HepG2 (cell line): ENCODE measurements around the gene DUS1L. TPM values are rescaled to one million over a fixed set of nuclear protein-coding genes. Genes with fewer than 3 reads are reported as not detected.
A peak's percentile ranks its signal among the peaks of the same experiment; 100 is the strongest.

Experiments used
- IKZF4 ChIP-seq: sonication (generic); formaldehyde crosslinking; IDR thresholded peaks from 2 replicates; pipeline ENCODE4 v1.5.1; 2020; ENCODE audit warnings: borderline replicate concordance, mild to moderate bottlenecking, low read depth, missing genetic modification reagents; ENCODE audit errors: not compliant biosample characterization
- MIER3 ChIP-seq: IDR thresholded peaks from 2 replicates; pipeline ENCODE4 v1.6.1; 2016; ENCODE audit warnings: missing compliant biosample characterization, borderline replicate concordance
- SMAD1 ChIP-seq: sonication (generic); formaldehyde crosslinking; IDR thresholded peaks from 2 replicates; pipeline ENCODE4 v1.4.0; 2020; ENCODE audit warnings: missing genetic modification reagents, low read depth, mild to moderate bottlenecking, borderline replicate concordance
- STAG1 ChIP-seq: sonication (generic); formaldehyde crosslinking; IDR thresholded peaks from 2 replicates; pipeline ENCODE4 v1.4.0; 2020; ENCODE audit warnings: missing genetic modification reagents
- SYNCRIP ChIP-seq: fragments of 200-400 bp; formaldehyde crosslinking; IDR thresholded peaks from 2 replicates; pipeline ENCODE4 v1.6.1; 2018; ENCODE audit warnings: mild to moderate bottlenecking, low read depth, low read length; ENCODE audit not compliant: insufficient read depth
- TBL1XR1 ChIP-seq: fragments of 150-350 bp; IDR thresholded peaks from 2 replicates; pipeline ENCODE4 v1.6.1; 2014; ENCODE audit warnings: borderline replicate concordance, low read length; ENCODE audit not compliant: partially characterized antibody
- TEF ChIP-seq: sonication (generic); formaldehyde crosslinking; IDR thresholded peaks from 2 replicates; pipeline ENCODE4 v1.5.0; 2020; ENCODE audit warnings: missing genetic modification reagents
- ZNF180 ChIP-seq: sonication (generic); formaldehyde crosslinking; IDR thresholded peaks from 2 replicates; pipeline ENCODE4 v1.4.0; 2020; ENCODE audit warnings: low read depth, missing genetic modification reagents, borderline replicate concordance
- ZNF225 ChIP-seq: sonication (generic); formaldehyde crosslinking; IDR thresholded peaks from 2 replicates; pipeline ENCODE4 v1.4.0; 2020; ENCODE audit warnings: mild to moderate bottlenecking, missing genetic modification reagents
- ZNF326 ChIP-seq: sonication (generic); formaldehyde crosslinking; IDR thresholded peaks from 2 replicates; pipeline ENCODE4 v1.4.0; 2020; ENCODE audit warnings: missing genetic modification reagents, borderline replicate concordance
- ZNF674 ChIP-seq: sonication (generic); formaldehyde crosslinking; IDR thresholded peaks from 2 replicates; pipeline ENCODE4 v1.5.0; 2020; ENCODE audit warnings: low read depth, mild to moderate bottlenecking, missing genetic modification reagents
- ZNF746 ChIP-seq: sonication (generic); formaldehyde crosslinking; IDR thresholded peaks from 2 replicates; pipeline ENCODE4 v1.8.0; 2022; ENCODE audit warnings: mild to moderate bottlenecking, missing genetic modification reagents
- ZNF878 ChIP-seq: sonication (generic); formaldehyde crosslinking; IDR thresholded peaks from 2 replicates; pipeline ENCODE4 v1.8.1; 2023; ENCODE audit warnings: mild to moderate bottlenecking, missing genetic modification reagents, moderate library complexity
- polyA plus RNA-seq, 8 experiments: library from polyadenylated mRNA; depleted of rRNA in 3 of 8; stranded (reverse) in 7 of 8; unstranded in 1 of 8; fragments of >200 nt; fragmentation: Illumina TruSeq in 4 of 8; extraction: Trizol in 4 of 8; gene quantifications; 2 replicates each; pipeline versions ENCODE4 v1.2.1 to v1.2.3, GENCODE V29; 2011 to 2016; ENCODE audit warnings: low read depth in 4 of 8, missing spikeins in 1 of 8, mixed read lengths in 1 of 8; ENCODE audit not compliant: insufficient read depth in 1 of 8
- total RNA-seq, 5 experiments: library from RNA; depleted of rRNA; stranded (reverse); fragments of >200 nt; fragmentation: Illumina TruSeq; extraction: Trizol; gene quantifications; 2 replicates each; pipeline ENCODE4 v1.2.3, GENCODE V29; 2016; ENCODE audit warnings: low read depth in 1 of 5
- TF ChIP-seq, protein P1 (sequence below): sonication (generic); formaldehyde crosslinking; IDR thresholded peaks from 2 replicates; pipeline ENCODE4 v1.4.0; 2020; ENCODE audit warnings: mild to moderate bottlenecking, missing genetic modification reagents
- TF ChIP-seq, protein P2 (sequence below): sonication (generic); formaldehyde crosslinking; IDR thresholded peaks from 2 replicates; pipeline ENCODE4 v1.8.1; 2023; ENCODE audit warnings: mild to moderate bottlenecking, missing genetic modification reagents
- TF ChIP-seq, protein P3 (sequence below): sonication (generic); formaldehyde crosslinking; IDR thresholded peaks from one replicate; pipeline ENCODE4 v1.5.1; 2020; ENCODE audit warnings: mild to moderate bottlenecking, missing genetic modification reagents; ENCODE audit errors: not compliant biosample characterization

The DUS1L gene
- total and polyA plus RNA-seq, 2 of the 13 experiments (the other 11 are each of a cell fraction or from before 2014, with no cell fraction given), result 81.0 to 109 TPM

GRCh38 chr17:82021107-82021899 is 44.3 kb downstream of the DUS1L start (continued):
- TF ChIP-seq TEF (CRISPR knock-in tag), result no peak
- TF ChIP-seq TBL1XR1, result no peak
- TF ChIP-seq, protein P1, sequence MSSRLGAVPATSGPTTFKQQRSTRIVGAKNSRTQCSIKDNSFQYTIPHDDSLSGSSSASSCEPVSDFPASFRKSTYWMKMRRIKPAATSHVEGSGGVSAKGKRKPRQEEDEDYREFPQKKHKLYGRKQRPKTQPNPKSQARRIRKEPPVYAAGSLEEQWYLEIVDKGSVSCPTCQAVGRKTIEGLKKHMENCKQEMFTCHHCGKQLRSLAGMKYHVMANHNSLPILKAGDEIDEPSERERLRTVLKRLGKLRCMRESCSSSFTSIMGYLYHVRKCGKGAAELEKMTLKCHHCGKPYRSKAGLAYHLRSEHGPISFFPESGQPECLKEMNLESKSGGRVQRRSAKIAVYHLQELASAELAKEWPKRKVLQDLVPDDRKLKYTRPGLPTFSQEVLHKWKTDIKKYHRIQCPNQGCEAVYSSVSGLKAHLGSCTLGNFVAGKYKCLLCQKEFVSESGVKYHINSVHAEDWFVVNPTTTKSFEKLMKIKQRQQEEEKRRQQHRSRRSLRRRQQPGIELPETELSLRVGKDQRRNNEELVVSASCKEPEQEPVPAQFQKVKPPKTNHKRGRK (CRISPR knock-in tag), result no peak
- peak; percentile 79; the same call in 1 of the 2 replicates for TF ChIP-seq ZNF326 (CRISPR knock-in tag)
- TF ChIP-seq ZNF180, result no peak
- TF ChIP-seq ZNF225, result 0 out of 2 replicates have a peak, but pooled peaks have one; percentile 57
- no peak; the same call in 1 of the 2 replicates for TF ChIP-seq ZNF674 (CRISPR knock-in tag)
- no peak for TF ChIP-seq IKZF4
- TF ChIP-seq STAG1 (CRISPR knock-in tag), result peak; percentile 99
- peak; percentile 66; the same call in 1 of the 2 replicates for TF ChIP-seq MIER3
- TF ChIP-seq ZNF746 (CRISPR knock-in tag), result peak; percentile 44; the same call in 1 of the 2 replicates
- no peak for TF ChIP-seq SYNCRIP
- TF ChIP-seq ZNF878 (CRISPR knock-in tag), result no peak
- TF ChIP-seq, protein P2, sequence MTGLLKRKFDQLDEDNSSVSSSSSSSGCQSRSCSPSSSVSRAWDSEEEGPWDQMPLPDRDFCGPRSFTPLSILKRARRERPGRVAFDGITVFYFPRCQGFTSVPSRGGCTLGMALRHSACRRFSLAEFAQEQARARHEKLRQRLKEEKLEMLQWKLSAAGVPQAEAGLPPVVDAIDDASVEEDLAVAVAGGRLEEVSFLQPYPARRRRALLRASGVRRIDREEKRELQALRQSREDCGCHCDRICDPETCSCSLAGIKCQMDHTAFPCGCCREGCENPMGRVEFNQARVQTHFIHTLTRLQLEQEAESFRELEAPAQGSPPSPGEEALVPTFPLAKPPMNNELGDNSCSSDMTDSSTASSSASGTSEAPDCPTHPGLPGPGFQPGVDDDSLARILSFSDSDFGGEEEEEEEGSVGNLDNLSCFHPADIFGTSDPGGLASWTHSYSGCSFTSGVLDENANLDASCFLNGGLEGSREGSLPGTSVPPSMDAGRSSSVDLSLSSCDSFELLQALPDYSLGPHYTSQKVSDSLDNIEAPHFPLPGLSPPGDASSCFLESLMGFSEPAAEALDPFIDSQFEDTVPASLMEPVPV (CRISPR knock-in tag), result no peak
- TF ChIP-seq, protein P3, sequence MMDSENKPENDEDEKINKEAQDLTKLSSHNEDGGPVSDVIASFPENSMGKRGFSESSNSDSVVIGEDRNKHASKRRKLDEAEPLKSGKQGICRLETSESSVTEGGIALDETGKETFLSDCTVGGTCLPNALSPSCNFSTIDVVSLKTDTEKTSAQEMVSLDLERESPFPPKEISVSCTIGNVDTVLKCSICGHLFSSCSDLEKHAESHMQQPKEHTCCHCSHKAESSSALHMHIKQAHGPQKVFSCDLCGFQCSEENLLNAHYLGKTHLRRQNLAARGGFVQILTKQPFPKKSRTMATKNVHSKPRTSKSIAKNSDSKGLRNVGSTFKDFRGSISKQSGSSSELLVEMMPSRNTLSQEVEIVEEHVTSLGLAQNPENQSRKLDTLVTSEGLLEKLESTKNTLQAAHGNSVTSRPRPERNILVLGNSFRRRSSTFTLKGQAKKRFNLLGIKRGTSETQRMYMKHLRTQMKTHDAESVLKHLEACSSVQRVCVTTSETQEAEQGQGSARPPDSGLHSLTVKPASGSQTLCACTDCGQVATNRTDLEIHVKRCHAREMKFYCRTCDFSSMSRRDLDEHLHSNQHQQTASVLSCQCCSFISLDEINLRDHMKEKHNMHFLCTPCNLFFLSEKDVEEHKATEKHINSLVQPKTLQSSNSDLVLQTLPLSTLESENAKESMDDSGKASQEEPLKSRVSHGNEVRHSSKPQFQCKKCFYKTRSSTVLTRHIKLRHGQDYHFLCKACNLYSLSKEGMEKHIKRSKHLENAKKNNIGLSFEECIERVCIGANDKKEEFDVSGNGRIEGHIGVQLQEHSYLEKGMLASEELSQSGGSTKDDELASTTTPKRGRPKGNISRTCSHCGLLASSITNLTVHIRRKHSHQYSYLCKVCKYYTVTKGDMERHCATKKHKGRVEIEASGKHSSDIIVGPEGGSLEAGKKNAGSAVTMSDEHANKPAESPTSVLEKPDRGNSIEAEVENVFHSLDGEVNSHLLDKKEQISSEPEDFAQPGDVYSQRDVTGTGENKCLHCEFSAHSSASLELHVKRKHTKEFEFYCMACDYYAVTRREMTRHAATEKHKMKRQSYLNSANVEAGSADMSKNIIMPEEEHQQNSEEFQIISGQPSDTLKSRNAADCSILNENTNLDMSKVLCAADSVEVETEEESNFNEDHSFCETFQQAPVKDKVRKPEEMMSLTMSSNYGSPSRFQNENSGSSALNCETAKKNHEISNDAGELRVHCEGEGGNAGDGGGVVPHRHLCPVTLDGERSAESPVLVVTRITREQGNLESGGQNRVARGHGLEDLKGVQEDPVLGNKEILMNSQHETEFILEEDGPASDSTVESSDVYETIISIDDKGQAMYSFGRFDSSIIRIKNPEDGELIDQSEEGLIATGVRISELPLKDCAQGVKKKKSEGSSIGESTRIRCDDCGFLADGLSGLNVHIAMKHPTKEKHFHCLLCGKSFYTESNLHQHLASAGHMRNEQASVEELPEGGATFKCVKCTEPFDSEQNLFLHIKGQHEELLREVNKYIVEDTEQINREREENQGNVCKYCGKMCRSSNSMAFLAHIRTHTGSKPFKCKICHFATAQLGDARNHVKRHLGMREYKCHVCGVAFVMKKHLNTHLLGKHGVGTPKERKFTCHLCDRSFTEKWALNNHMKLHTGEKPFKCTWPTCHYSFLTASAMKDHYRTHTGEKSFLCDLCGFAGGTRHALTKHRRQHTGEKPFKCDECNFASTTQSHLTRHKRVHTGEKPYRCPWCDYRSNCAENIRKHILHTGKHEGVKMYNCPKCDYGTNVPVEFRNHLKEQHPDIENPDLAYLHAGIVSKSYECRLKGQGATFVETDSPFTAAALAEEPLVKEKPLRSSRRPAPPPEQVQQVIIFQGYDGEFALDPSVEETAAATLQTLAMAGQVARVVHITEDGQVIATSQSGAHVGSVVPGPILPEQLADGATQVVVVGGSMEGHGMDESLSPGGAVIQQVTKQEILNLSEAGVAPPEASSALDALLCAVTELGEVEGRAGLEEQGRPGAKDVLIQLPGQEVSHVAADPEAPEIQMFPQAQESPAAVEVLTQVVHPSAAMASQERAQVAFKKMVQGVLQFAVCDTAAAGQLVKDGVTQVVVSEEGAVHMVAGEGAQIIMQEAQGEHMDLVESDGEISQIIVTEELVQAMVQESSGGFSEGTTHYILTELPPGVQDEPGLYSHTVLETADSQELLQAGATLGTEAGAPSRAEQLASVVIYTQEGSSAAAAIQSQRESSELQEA, result no peak
- TF ChIP-seq SMAD1, result no peak; the same call in 1 of the 2 replicates
